ENCODE data around the gene DLX6.

GRCh38 chr7:96995406-96996110, 9.8 kb upstream of the DLX6 start:
- no peak for TF ChIP-seq POLR2AphosphoS5 (IDR thresholded peaks at IDR 0.05)
- no peak for TF ChIP-seq CTCF (IDR thresholded peaks at IDR 0.05)
- TF ChIP-seq POLR2A (IDR thresholded peaks at IDR 0.05) = no peak
- TF ChIP-seq EP300 (IDR thresholded peaks at IDR 0.05; ENCODE audit: low read depth) = no peak

Data from transverse colon (tissue), 4 donors.